DND-41 (cell line): ENCODE results near the gene MIPEP.

Source experiments
- ATAC-seq: fragments of 200-7000 bp; cut with Tn5 transposase; 3 replicates; pipeline ENCODE4 v1.9.1; 2021; ENCODE audit warnings: low read depth; ENCODE audit not compliant: insufficient read depth
- DNase-seq: peaks from one replicate; pipeline ENCODE4 v3.0.0-alpha.2; 2020
- H2AFZ ChIP-seq: 2 replicates; pipeline ENCODE4 v1.6.0; 2012; ENCODE audit warnings: low read depth, low read length
- H3K27ac ChIP-seq: 2 replicates; pipeline ENCODE4 v1.5.1; 2012; ENCODE audit warnings: low read length, inconsistent platforms
- H3K27me3 ChIP-seq: fragments of 200-600 bp; sonication (generic); 2 replicates; pipeline ENCODE4 v1.6.0; 2012; ENCODE audit warnings: low read length, mild to moderate bottlenecking, inconsistent platforms; ENCODE audit not compliant: insufficient read depth, poor library complexity
- H3K36me3 ChIP-seq: 2 replicates; pipeline ENCODE4 v1.5.1; 2012; ENCODE audit warnings: low read length, inconsistent platforms; ENCODE audit not compliant: insufficient read depth
- H3K4me1 ChIP-seq: 2 replicates; pipeline ENCODE4 v1.5.1; 2012; ENCODE audit warnings: mild to moderate bottlenecking, low read length; ENCODE audit not compliant: insufficient read depth
- H3K4me2 ChIP-seq: 2 replicates; pipeline ENCODE4 v1.6.0; 2012; ENCODE audit warnings: mild to moderate bottlenecking, moderate library complexity, low read length, inconsistent platforms; ENCODE audit not compliant: insufficient read depth
- H3K4me3 ChIP-seq, 2 experiments: fragments of 200-600 bp in 1 of 2; shearing (Covaris generic) in 1 of 2; 2 replicates each; pipeline ENCODE4 v1.5.1; 2012 to 2016; ENCODE audit warnings: inconsistent platforms in 2 of 2, low read length in 2 of 2, mild to moderate bottlenecking in 2 of 2, low read depth in 1 of 2, moderate library complexity in 1 of 2
- H3K79me2 ChIP-seq: 2 replicates; pipeline ENCODE4 v1.6.0; 2012; ENCODE audit warnings: low read length, inconsistent platforms; ENCODE audit not compliant: insufficient read depth
- H3K9ac ChIP-seq: 2 replicates; pipeline ENCODE4 v1.6.0; 2012; ENCODE audit warnings: low read depth, mild to moderate bottlenecking, inconsistent platforms, low read length, moderate library complexity
- H3K9me3 ChIP-seq: 2 replicates; pipeline ENCODE4 v1.5.1; 2012; ENCODE audit warnings: low read length, moderate library complexity, mild to moderate bottlenecking, inconsistent platforms; ENCODE audit not compliant: insufficient read depth, severe bottlenecking
- H4K20me1 ChIP-seq: 2 replicates; pipeline ENCODE4 v1.6.0; 2012; ENCODE audit warnings: low read length; ENCODE audit not compliant: insufficient read depth
- EZH2 ChIP-seq: IDR thresholded peaks from 3 replicates; pipeline ENCODE4 v1.6.1; 2012; ENCODE audit warnings: borderline replicate concordance, low read depth, mild to moderate bottlenecking, moderate library complexity, low read length, inconsistent platforms; ENCODE audit not compliant: severe bottlenecking
- TF ChIP-seq, protein P1 (sequence below): IDR thresholded peaks from 2 replicates; pipeline ENCODE4 v1.5.1; 2012; ENCODE audit warnings: borderline replicate concordance, low read length, moderate library complexity, mild to moderate bottlenecking; ENCODE audit not compliant: poor library complexity, severe bottlenecking; ENCODE audit errors: extremely low read depth

The MIPEP gene

DNA sequence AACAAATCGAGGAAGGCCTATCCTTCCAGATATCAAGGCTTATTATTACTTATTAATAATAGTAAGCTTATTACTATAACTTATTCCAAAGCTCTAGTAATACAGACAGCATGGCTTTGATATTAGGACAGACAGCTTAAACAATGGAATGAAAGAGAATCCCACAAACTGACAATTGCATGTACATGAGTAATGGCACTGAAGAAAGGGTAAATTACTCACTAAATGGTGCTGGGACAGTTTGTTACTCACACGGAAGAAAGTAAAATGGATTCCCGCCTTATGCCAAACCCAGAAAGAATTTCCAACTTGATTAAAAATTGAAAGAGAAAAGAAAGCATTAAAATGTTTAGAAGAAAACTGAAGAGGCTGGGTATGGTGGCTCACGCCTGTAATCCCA lies 60.3 kb downstream of the MIPEP start:
- no peaks in the 10 kb centered on the region for H3K4me1 ChIP-seq
- H3K4me2 ChIP-seq, result no peak overlapping the region
- no peak overlapping the region for H3K27ac ChIP-seq
- H3K9me3 ChIP-seq, result no peaks in the 10 kb centered on the region
- DNase-seq (no peak), ATAC-seq (no peak)
- no peaks in the 10 kb centered on the region for H4K20me1 ChIP-seq
- H2AFZ ChIP-seq, result no peak overlapping the region
- H3K79me2 ChIP-seq, result no peaks in the 10 kb centered on the region
- H3K9ac ChIP-seq, result no peak overlapping the region
- H3K27me3 ChIP-seq, result no peaks in the 10 kb centered on the region
- no peaks in the 10 kb centered on the region for H3K36me3 ChIP-seq
- TF ChIP-seq EZH2, result no peak
- TF ChIP-seq, protein P1, sequence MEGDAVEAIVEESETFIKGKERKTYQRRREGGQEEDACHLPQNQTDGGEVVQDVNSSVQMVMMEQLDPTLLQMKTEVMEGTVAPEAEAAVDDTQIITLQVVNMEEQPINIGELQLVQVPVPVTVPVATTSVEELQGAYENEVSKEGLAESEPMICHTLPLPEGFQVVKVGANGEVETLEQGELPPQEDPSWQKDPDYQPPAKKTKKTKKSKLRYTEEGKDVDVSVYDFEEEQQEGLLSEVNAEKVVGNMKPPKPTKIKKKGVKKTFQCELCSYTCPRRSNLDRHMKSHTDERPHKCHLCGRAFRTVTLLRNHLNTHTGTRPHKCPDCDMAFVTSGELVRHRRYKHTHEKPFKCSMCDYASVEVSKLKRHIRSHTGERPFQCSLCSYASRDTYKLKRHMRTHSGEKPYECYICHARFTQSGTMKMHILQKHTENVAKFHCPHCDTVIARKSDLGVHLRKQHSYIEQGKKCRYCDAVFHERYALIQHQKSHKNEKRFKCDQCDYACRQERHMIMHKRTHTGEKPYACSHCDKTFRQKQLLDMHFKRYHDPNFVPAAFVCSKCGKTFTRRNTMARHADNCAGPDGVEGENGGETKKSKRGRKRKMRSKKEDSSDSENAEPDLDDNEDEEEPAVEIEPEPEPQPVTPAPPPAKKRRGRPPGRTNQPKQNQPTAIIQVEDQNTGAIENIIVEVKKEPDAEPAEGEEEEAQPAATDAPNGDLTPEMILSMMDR, result no peak
- H3K4me3 ChIP-seq, result no peak overlapping the region

GRCh38 chr13:23828086-23828485 lies 61.1 kb downstream of the MIPEP start:
- Histone ChIP-seq H3K4me3 (no peak overlapping the region), H3K27ac (no peak overlapping the region), H3K9me3 (no peaks in the 10 kb centered on the region), H4K20me1 (no peaks in the 10 kb centered on the region), H3K27me3 (no peaks in the 10 kb centered on the region), H3K79me2 (no peaks in the 10 kb centered on the region), H3K4me2 (no peak overlapping the region), H2AFZ (no peak overlapping the region), H3K9ac (no peak overlapping the region), H3K4me1 (no peaks in the 10 kb centered on the region), H3K36me3 (no peaks in the 10 kb centered on the region)
- TF ChIP-seq EZH2, result no peak
- TF ChIP-seq, protein P1, result no peak
- DNase-seq (no peak), ATAC-seq (no peak)

DNA sequence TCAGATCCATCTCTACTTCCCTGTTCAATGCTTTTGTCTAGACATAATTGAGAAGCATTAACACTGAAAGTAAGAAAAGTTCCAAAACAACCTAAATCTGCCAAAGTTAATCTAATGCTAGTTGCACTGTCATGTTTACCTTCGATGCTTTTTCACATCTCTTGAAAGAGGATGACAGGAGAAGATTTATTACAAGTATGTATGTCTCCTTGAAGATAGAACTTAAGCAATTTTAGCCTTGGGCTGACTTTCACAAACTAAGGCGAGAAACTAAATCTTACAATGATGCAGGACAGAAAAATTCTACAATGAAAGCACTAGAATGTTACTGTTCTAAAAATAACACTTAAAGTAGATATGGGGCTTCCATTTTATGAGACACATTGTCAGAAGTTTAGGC lies 64.0 kb downstream of the MIPEP start:
- H3K4me1 ChIP-seq, result no peaks in the 10 kb centered on the region
- H3K4me2 ChIP-seq, result no peak overlapping the region
- H3K4me3 ChIP-seq, result no peak overlapping the region
- DNase-seq (no peak), ATAC-seq (no peak)
- H3K9me3 ChIP-seq, result no peaks in the 10 kb centered on the region
- no peaks in the 10 kb centered on the region for H3K79me2 ChIP-seq
- no peaks in the 10 kb centered on the region for H4K20me1 ChIP-seq
- no peaks in the 10 kb centered on the region for H3K27me3 ChIP-seq
- no peak overlapping the region for H3K27ac ChIP-seq
- H3K9ac ChIP-seq, result no peak overlapping the region
- TF ChIP-seq EZH2, result no peak
- TF ChIP-seq, protein P1, result no peak
- no peak overlapping the region for H2AFZ ChIP-seq
- no peaks in the 10 kb centered on the region; the same call in 1 of the 2 replicates for H3K36me3 ChIP-seq

- ATAC-seq (no peak), DNase-seq (no peak)
- Histone ChIP-seq H3K27ac (no peak overlapping the region), H2AFZ (no peak overlapping the region), H3K9me3 (no peaks in the 10 kb centered on the region), H3K4me1 (no peaks in the 10 kb centered on the region), H3K27me3 (no peaks in the 10 kb centered on the region), H4K20me1 (no peaks in the 10 kb centered on the region), H3K36me3 (no peaks in the 10 kb centered on the region; the same call in 1 of the 2 replicates), H3K4me3 (no peak overlapping the region), H3K9ac (no peak overlapping the region), H3K4me2 (no peak overlapping the region), H3K79me2 (no peaks in the 10 kb centered on the region)
- TF ChIP-seq EZH2, result no peak
- TF ChIP-seq, protein P1, result no peak
Observed at GRCh38 chr13:23824371-23824770, 64.8 kb downstream of the MIPEP start.
